ENCODE measurements around the gene ZDHHC13. TPM values are rescaled to one million over a fixed set of nuclear protein-coding genes. Genes with fewer than 3 reads are reported as not detected.
"Not testable (repeated sequence)": the region's sequence is repeated elsewhere in the genome, so short reads cannot be mapped to it uniquely, and the experiment has no call there.

Gene ZDHHC13
- total and polyA plus RNA-seq, 4 donors = 1.2 to 8.2 (median 2.7) TPM

- Histone ChIP-seq H3K4me1 (ENCODE audit: control insufficient read depth in 4 of 4, insufficient read depth in 4 of 4, low read length in 3 of 4) (peaks cover 0 to 5% (median under 1%) of the 10 kb centered on the region in 4 donors), H3K27ac (ENCODE audit: low read depth in 1 of 2, low read length in 2 of 2) (no peak overlapping the region), H3K27me3 (ENCODE audit: control insufficient read depth in 4 of 4, insufficient read depth in 4 of 4, low read length in 3 of 4) (no peaks in the 10 kb centered on the region), H3K4me3 (ENCODE audit: low read depth in 1 of 3, low read length in 3 of 3) (no peak overlapping the region), H3K9me3 (ENCODE audit: control insufficient read depth in 4 of 4, low read length in 3 of 4) (no peaks in the 10 kb centered on the region), H3K36me3 (ENCODE audit: control insufficient read depth in 4 of 4, insufficient read depth in 3 of 4, low read depth in 1 of 4, low read length in 3 of 4) (no peaks in the 10 kb centered on the region), H3K9ac (ENCODE audit: low read depth in 1 of 2, low read length in 2 of 2) (no peak overlapping the region)
- 95% methylated on average over 7 of the region's 7 CpGs for WGBS
- no peak for TF ChIP-seq RAD21 (IDR thresholded peaks at IDR 0.05)
- no peak for TF ChIP-seq HNF4G (IDR thresholded peaks at IDR 0.05)
- TF ChIP-seq MAX (IDR thresholded peaks at IDR 0.05) = no peak
- no peak for TF ChIP-seq FOXA2 (IDR thresholded peaks at IDR 0.05)
- TF ChIP-seq TAF1 (conservative IDR thresholded peaks at IDR 0.05) = no peak
- TF ChIP-seq CTCF (IDR thresholded peaks at IDR 0.05; ENCODE audit: low read depth, low read length, missing input control) = no peak
- TF ChIP-seq REST (IDR thresholded peaks at IDR 0.05) = no peak
- TF ChIP-seq JUND (IDR thresholded peaks at IDR 0.05) = no peak
- no peak for TF ChIP-seq SP1 (IDR thresholded peaks at IDR 0.05)
- DNase-seq (ENCODE audit: low spot score) = no peak
Measured at GRCh38 chr11:19122960-19123615, 6.1 kb downstream of the ZDHHC13 start.

GRCh38 chr11:19126562-19127325 lies 9.8 kb downstream of the ZDHHC13 start:
- not testable (repeated sequence) for H3K27me3 ChIP-seq (ENCODE audit: control insufficient read depth in 4 of 4, insufficient read depth in 4 of 4, low read length in 3 of 4); DNase-seq (ENCODE audit: low spot score); H3K4me1 ChIP-seq (ENCODE audit: control insufficient read depth in 4 of 4, insufficient read depth in 4 of 4, low read length in 3 of 4); H3K9me3 ChIP-seq (ENCODE audit: control insufficient read depth in 4 of 4, low read length in 3 of 4); H3K27ac ChIP-seq (ENCODE audit: low read depth in 1 of 2, low read length in 2 of 2); H3K9ac ChIP-seq (ENCODE audit: low read depth in 1 of 2, low read length in 2 of 2); H3K36me3 ChIP-seq (ENCODE audit: control insufficient read depth in 4 of 4, insufficient read depth in 3 of 4, low read depth in 1 of 4, low read length in 3 of 4); H3K4me3 ChIP-seq (ENCODE audit: low read depth in 1 of 3, low read length in 3 of 3)
- 95% methylated on average over 4 of the region's 4 CpGs for WGBS

GRCh38 chr11:19134004-19134403 lies 17.0 kb downstream of the ZDHHC13 start:
- Histone ChIP-seq H3K27ac (ENCODE audit: low read depth in 1 of 2, low read length in 2 of 2) (no peak overlapping the region), H3K4me1 (ENCODE audit: control insufficient read depth in 4 of 4, insufficient read depth in 4 of 4, low read length in 3 of 4) (no peaks in the 10 kb centered on the region), H3K9ac (ENCODE audit: low read depth in 1 of 2, low read length in 2 of 2) (no peak overlapping the region), H3K9me3 (ENCODE audit: control insufficient read depth in 4 of 4, low read length in 3 of 4) (peaks cover 0 to 4% (median under 1%) of the 10 kb centered on the region in 4 donors), H3K27me3 (ENCODE audit: control insufficient read depth in 4 of 4, insufficient read depth in 4 of 4, low read length in 3 of 4) (no peaks in the 10 kb centered on the region), H3K36me3 (ENCODE audit: control insufficient read depth in 4 of 4, insufficient read depth in 3 of 4, low read depth in 1 of 4, low read length in 3 of 4) (no peaks in the 10 kb centered on the region), H3K4me3 (ENCODE audit: low read depth in 1 of 3, low read length in 3 of 3) (no peak overlapping the region)
- 96% methylated on average over 1 of the region's 1 CpG for WGBS
- no peak for DNase-seq (ENCODE audit: low spot score)
- TF ChIP-seq FOXA1 (IDR thresholded peaks at IDR 0.05) = no peak
- no peak for TF ChIP-seq RXRA (IDR thresholded peaks at IDR 0.05)
- no peak for TF ChIP-seq JUND (IDR thresholded peaks at IDR 0.05)
- no peak for TF ChIP-seq YY1 (IDR thresholded peaks at IDR 0.05)
- no peak for TF ChIP-seq ATF3 (IDR thresholded peaks at IDR 0.05)
- TF ChIP-seq NR2F2 (IDR thresholded peaks at IDR 0.05) = no peak
- TF ChIP-seq MAX (IDR thresholded peaks at IDR 0.05) = no peak
- no peak for TF ChIP-seq RAD21 (IDR thresholded peaks at IDR 0.05)
- no peak for TF ChIP-seq TAF1 (conservative IDR thresholded peaks at IDR 0.05)
- TF ChIP-seq SP1 (IDR thresholded peaks at IDR 0.05) = no peak
- no peak for TF ChIP-seq HNF4G (IDR thresholded peaks at IDR 0.05)
- TF ChIP-seq REST (IDR thresholded peaks at IDR 0.05) = no peak
- no peak for TF ChIP-seq GABPA (IDR thresholded peaks at IDR 0.05 in 1 of 2, conservative IDR thresholded peaks at IDR 0.05 in 1 of 2)
